NCI-H1417 treated with DMSO at 0.1 percent for 48 hours (cell line): Measurements from ENCODE around the gene DSC2.

Source experiments
- DNase-seq: peaks from one replicate; lab custom pipeline; 2025; lab: John Stamatoyannopoulos, UW

DSC2 gene

GRCh38 chr18:31098878-31099277, 3.3 kb downstream of the DSC2 start:
- no peak for DNase-seq

GRCh38 chr18:31097666-31098065, 4.6 kb downstream of the DSC2 start:
- DNase-seq, result no peak

GRCh38 chr18:31093880-31094279, 8.3 kb downstream of the DSC2 start:
- DNase-seq, result no peak

GRCh38 chr18:31093294-31093693, 8.9 kb downstream of the DSC2 start:
- no peak for DNase-seq

GRCh38 chr18:31091350-31091749, 10.9 kb downstream of the DSC2 start:
- DNase-seq, result no peak

- no peak for DNase-seq
These were observed 13.7 kb downstream of the DSC2 start for GRCh38 chr18:31088532-31088931.

- no peak for DNase-seq
These were observed 22.2 kb downstream of the DSC2 start for GRCh38 chr18:31079973-31080372.

- DNase-seq, result no peak
These were observed 24.3 kb downstream of the DSC2 start for GRCh38 chr18:31077878-31078277.

- DNase-seq, result no peak
These were observed 30.0 kb downstream of the DSC2 start for GRCh38 chr18:31072175-31072574.

- no peak for DNase-seq
These were observed 32.0 kb downstream of the DSC2 start for GRCh38 chr18:31070206-31070605.

- DNase-seq, result no peak
These were observed 36.0 kb downstream of the DSC2 start for GRCh38 chr18:31066266-31066665.

GRCh38 chr18:31065036-31065773, 37.0 kb downstream of the DSC2 start:
- no peak for DNase-seq

- no peak for DNase-seq
These were observed 38.1 kb downstream of the DSC2 start for GRCh38 chr18:31064130-31064529.

- no peak for DNase-seq
These were observed 40.3 kb downstream of the DSC2 start for GRCh38 chr18:31061945-31062344.

- no peak for DNase-seq
These were observed 43.3 kb downstream of the DSC2 start for GRCh38 chr18:31058897-31059296.

- DNase-seq, result no peak
These were observed 44.3 kb downstream of the DSC2 start for GRCh38 chr18:31057917-31058316.

GRCh38 chr18:31057051-31057450, 45.2 kb downstream of the DSC2 start:
- no peak for DNase-seq

GRCh38 chr18:31056296-31056695, 45.9 kb downstream of the DSC2 start:
- DNase-seq, result no peak

- no peak for DNase-seq
These were observed 51.6 kb downstream of the DSC2 start for GRCh38 chr18:31050635-31051034.

- DNase-seq, result no peak
These were observed 53.0 kb downstream of the DSC2 start for GRCh38 chr18:31049189-31049588.

- no peak for DNase-seq
These were observed 54.0 kb downstream of the DSC2 start for GRCh38 chr18:31048216-31048615.

GRCh38 chr18:31046916-31047315, 55.3 kb downstream of the DSC2 start:
- DNase-seq, result no peak

GRCh38 chr18:31045599-31045998, 56.6 kb downstream of the DSC2 start:
- no peak for DNase-seq

- no peak for DNase-seq
These were observed 57.3 kb downstream of the DSC2 start for GRCh38 chr18:31044926-31045325.
